Activated naive CD8-positive, alpha-beta T cell treated with anti-CD3 and anti-CD28 coated beads, Interleukin-2, amount 50 U/mL, for 16 hours (primary cell): ENCODE data around the gene CASKIN2.
"Not testable (repeated sequence)": the region's sequence is repeated elsewhere in the genome, so short reads cannot be mapped to it uniquely, and the experiment has no call there.

Experiments used
- DNase-seq: peaks from one replicate; pipeline ENCODE4 v3.0.0-alpha.2; 2020; ENCODE audit warnings: low read depth, low spot score

Gene CASKIN2

GRCh38 chr17:75523647-75524046 is 8.3 kb upstream of the CASKIN2 start:
- no peak for DNase-seq

- DNase-seq, result no peak
These were observed 6.8 kb upstream of the CASKIN2 start for GRCh38 chr17:75521951-75522727.

GRCh38 chr17:75521290-75521689 is 6.0 kb upstream of the CASKIN2 start:
- DNase-seq, result no peak

- DNase-seq, result not testable (repeated sequence)
These were observed 5.1 kb upstream of the CASKIN2 start for GRCh38 chr17:75520413-75520812.

DNA sequence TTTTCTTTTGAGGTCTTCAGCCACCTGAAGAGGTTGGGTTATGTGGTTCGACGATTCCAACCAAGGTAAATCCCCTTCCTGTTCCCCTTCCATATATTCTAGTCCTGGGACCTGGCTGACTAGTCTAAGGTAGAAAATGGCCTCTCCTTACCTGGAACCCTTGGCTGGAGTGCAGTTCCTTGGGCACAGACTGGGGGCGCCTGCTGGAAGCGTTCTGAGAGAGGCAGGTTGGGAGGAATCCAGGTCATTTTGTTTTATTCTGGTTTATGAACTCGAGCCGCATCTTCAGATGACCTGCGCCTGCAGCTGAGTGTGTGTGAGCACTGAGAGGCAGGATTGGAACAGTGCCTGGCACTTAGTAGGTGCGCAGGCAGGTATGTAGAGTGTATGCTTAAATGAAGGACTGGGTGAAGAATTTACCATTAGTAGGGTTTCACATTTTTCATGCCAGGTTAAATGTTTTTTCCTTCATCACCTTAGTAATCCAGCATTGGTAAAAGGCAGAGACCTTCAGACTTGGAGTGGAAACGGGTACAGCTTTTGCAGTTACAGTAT is 3.7 kb upstream of the CASKIN2 start:
- no peak for DNase-seq

DNA sequence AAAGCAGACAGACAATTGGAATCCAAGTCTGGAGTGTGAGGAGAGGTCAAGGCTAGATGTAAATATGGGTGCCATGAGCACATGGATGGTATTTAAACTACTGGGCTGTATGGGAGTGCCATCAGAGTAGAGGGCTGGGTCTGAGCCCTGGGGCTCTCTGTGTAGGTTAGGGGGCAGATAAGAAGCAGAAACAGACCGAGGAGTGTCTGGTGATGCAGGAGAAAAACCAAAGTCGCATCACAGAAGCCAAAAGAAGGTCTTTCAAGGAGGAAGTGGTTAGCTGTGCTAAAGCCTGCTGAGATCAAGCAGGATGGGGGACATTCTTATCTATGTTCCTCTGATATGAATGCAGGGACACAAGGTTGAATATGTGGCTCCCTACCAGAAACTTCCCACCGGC is 2.9 kb upstream of the CASKIN2 start:
- DNase-seq, result no peak

GRCh38 chr17:75517297-75517865 is 2.0 kb upstream of the CASKIN2 start:
- no peak for DNase-seq

- DNase-seq, result no peak
These were observed 1.4 kb upstream of the CASKIN2 start for GRCh38 chr17:75516619-75517296.

DNA sequence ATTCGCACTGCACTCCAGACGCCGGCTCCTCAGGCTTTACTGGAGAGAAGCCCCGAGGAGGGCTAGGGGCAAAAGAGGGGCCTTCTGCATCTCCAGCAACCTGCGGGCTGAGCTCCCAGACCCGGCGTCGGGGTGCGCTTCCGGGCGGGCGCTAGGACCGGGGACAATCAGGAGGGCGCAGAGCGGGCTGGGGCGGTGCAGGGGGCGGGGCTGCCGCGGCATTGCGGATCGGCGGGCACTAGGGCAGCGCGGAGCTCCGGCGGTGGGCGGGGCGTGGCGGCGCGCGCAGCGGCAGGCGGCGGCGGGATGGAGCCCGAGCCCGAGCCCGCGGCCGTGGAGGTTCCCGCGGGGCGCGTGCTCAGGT is 900 bp upstream of the CASKIN2 start, which contains the start of gene TSEN54:
Gene TSEN54 (plus strand): TSS at position 274 of the 364 bp plus-strand sequence. CDS start 33 bp downstream, at position 307.
- peak; percentile 86 for DNase-seq

DNA sequence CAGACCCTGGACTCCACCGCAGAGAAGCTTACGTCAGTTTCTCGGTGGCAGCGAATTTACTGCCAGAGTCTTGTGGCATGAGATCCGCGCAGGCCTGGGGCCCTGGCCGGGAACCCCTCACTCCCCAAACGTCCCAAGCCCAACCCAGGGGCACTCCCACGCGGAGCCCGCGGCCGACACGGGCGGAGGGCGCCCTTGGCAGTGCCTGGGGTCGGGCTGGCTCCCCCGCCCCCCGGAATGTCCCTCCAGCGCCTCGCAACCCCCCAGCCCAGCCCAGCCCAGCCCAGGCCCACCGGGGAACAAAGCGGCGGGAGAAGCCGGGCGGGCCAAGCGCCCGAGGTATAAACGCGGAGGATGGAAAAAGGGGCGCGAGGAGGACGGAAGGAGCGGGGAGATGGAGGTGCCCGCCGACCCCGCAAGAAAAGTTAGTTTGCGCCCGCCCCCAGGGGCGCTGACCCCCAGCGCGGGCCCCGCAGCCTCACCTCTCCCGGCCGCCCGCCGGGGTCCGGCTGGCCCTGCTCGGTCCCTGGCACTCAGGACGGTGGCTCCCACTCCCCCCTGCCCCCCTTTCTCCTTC is 330 bp downstream of the CASKIN2 start:
- no peak for DNase-seq

- no peak for DNase-seq
These were observed 928 bp downstream of the CASKIN2 start for GRCh38 chr17:75514299-75514918.

GRCh38 chr17:75513641-75514000 is 1.7 kb downstream of the CASKIN2 start:
- DNase-seq, result no peak

DNA sequence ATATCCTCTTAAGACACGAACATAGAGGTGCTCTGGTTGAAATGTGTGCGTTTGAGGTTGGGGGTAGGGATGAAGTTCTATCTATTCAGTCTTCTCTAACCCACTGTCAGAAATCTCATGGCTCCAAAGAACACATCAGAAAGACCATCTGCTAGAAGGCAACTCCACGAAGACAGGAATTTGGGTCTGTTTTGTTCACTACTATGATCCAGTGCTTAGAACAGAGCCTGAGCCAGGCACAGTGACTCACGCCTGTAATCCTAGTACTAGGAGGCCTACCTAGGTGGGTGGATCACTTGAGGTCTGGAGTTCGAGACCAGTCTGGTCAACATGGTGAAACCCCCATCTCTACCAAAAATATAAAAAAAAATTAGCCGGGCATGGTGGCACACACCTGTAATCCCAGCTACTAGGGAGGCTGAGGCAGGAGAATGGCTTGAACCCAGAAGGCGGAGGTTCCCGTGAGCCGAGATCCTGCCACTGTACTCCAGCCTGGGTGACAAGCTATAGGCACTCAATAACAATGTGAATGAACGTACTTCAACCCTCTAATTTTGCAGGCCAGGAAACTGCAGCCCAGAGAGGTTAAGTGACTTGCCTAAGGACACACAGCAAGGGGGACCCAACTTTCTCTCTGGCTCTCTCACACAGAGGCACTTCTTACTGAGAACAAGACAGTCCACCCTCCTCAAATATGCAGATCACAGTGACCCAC is 2.3 kb downstream of the CASKIN2 start:
- no peak for DNase-seq

DNA sequence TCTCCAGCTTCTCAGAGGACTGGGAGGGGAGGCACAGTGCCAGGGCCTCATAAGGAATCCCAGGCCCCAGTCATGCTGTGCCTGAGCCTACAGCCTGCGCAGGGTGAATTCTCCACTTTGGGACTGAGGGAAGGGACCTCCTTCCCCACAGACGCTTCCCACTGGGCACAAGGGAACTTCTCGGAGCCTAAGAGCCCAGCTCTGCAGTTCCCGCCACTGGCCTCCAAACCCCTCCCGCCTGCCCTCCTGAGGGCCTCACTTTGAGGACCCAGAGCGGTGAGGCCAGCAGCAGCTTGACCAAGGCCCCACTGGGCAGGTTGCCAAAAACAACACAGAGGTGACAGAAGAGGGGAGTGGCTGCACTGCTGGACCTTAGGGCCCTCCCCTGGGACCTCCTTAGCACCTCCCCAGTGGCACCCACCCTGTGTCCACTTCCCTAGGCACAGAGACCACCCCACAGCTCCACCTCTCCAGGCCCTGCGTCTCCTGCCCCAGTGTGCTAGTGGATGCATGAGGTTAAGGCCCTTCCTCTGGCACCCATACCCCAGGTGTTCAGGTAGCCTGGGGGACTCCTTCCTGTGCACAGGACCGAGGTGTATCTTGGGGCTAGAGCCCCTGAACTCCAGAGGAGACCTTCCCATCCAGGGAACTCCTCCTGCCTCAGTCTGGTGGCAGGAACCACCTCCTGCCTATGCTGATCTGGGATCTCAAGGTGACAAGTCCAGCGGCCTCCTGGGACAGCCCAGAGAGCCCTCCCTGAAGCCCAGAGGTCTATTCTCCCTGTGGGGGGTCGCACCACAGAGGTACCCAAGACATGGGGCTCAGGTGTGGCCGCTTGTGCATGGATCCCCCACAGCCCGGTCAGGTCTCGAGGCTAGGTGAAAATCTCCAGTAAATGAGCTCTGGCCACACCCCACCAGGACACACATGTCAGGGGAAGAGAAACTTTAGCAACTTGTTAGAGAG is 3.4 kb downstream of the CASKIN2 start:
- DNase-seq, result no peak

- DNase-seq, result no peak
These were observed 4.1 kb downstream of the CASKIN2 start for GRCh38 chr17:75511270-75511609.

DNA sequence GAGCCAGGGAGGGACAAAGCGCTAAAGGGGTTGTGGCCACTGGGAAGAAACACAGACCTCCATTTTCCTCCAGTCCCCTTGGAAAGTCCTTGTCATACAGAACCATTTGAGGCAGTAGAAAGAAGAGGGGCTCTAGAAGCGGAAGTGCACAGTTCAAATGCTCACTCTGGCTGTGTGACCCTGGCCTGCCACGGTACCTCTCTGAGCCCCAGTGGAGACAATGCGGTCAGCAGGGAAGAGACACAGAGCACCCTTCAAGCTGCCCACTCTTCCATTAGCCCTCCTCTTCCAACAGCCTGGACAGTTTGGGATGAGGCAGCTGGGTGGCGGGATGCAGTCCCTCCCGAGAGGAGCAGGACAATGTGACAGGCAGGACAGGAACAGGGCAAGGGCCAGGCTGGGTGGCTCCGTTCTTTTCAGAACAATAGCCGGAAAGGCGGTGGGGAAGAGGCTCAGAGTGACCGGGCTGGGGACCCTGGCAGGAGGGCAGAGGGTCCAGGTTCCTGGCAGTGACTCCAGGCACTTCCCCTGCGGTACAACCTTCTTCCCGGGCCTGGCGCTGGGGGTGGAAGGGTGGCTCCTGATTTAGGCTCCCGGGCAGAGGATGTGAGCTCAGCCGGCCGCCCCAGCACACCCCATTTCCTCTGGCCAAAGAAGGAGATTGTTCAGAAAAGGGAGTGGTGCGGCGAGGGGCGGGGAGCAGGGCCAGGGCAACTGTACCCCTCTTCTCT is 5.6 kb downstream of the CASKIN2 start:
- no peak for DNase-seq

DNA sequence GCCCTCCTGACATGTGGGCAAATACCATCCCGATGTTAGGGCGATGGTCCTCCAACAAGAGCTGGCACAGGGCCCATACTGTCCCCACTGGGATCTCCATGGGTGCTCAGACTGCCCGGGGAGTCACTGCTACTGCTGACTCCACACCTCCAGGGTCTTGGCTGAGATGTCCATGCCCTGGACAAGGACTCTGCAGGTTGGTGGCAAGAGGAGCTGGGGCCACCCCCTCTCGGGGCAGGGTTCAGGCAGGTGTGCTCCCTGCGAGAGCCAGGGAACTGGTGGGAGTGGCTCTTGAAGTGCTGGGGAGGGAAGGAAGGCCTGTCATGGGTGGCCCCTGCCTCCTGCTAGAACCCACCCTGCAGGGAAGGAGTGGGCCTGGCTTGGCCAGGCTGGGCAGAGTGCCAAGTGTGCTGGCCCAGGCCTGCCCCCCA is 6.4 kb downstream of the CASKIN2 start:
- no peak for DNase-seq

DNA sequence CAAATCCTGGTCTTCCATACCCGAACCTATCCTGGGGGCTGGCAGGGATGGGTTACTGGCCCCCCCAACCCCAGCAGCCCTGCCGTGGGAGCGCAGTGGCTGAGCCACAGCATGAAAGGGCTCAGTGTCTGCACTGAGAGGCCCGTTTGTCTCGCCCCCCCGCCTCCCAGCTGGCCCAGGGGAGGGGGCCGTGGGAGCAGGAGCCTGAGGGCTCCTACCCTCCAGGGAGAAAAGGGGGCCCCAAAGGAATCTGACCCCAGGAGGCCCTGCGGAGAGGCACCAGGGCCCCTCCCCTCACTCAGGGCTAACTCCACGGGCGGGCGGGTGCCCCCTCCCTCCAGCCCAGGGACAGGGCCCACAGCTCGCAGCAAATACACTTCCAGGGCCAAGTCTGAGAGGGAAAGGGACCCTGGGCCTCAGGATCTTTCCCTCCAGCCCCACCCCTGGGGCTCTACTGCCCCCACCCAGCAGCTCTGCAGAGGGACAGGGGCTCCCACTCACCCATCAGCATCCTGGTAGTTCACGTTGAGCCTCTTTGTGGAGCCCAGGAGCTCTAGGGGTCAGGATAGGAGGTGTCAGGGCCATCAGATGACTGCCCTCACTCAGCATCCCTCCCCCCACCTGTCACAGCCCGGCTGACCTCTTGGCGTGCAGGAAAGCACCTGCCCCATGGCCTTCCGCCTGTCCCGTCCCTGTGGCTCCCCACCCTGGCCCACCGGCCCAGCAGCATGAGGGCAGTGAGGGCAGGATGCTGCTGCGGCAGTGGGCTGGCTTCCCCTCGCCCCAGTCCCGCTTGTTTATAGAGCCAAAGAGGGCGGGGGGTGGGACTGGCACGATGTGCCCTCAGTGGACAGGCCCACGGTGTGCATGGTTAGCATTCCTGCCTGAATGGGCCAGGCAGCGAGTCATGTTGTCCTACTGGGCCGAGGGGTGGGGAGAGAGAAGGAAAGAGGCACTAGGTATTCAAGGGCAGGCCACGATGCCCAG is 7.3 kb downstream of the CASKIN2 start:
- no peak for DNase-seq
